Measurements from ENCODE around the gene UBE2I. TPM values are rescaled to one million over a fixed set of nuclear protein-coding genes. Genes with fewer than 3 reads are reported as not detected.

The UBE2I gene
- total and polyA plus RNA-seq, 4 donors: 35.7 to 86.7 (median 72.4) TPM

GRCh38 chr16:1319041-1319440 is 9.6 kb downstream of the UBE2I start:
- no peak for DNase-seq
- H3K4me3 ChIP-seq (ENCODE audit: low read length in 2 of 2): no peak overlapping the region
- H3K27ac ChIP-seq (ENCODE audit: low read depth in 1 of 2, low read length in 2 of 2): no peak overlapping the region
- H3K9me3 ChIP-seq (ENCODE audit: control insufficient read depth, low read length): no peaks in the 10 kb centered on the region
- H3K36me3 ChIP-seq (ENCODE audit: control insufficient read depth in 1 of 2, insufficient read depth in 2 of 2, low read length in 1 of 2): peaks cover 0 to 15% of the 10 kb centered on the region in 2 donors
- no peaks in the 10 kb centered on the region for H3K27me3 ChIP-seq (ENCODE audit: control insufficient read depth in 1 of 2, insufficient read depth in 2 of 2, low read length in 1 of 2)
- intact Hi-C loops (cut with DNase I): no loop called here
- no peak for ATAC-seq (ENCODE audit: low FRiP score)
- 92 to 93% methylated on average over 33 of the region's 33 CpGs for WGBS, 2 donors
- H3K4me1 ChIP-seq (ENCODE audit: control insufficient read depth in 1 of 2, insufficient read depth in 2 of 2, low read length in 2 of 2): no peaks in the 10 kb centered on the region

DNA sequence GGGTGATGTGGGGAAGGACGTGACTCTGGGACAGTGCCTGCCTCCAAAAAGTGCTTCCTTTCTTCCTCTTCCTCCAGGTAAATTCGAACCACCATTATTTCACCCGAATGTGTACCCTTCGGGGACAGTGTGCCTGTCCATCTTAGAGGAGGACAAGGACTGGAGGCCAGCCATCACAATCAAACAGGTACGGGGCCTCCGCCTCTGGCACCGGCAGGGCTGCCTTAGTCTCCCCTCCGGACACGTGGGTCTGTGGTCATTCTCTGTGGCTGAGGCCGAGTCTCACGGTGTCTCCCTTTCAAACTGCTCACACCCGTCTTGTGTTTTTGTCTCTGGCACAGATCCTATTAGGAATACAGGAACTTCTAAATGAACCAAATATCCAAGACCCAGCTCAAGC is 10.7 kb downstream of the UBE2I start:
- 84 to 87% methylated on average over 12 of the region's 12 CpGs for WGBS, 2 donors
- Histone ChIP-seq H3K27ac (ENCODE audit: low read depth in 1 of 2, low read length in 2 of 2) (no peak overlapping the region), H3K4me1 (ENCODE audit: control insufficient read depth in 1 of 2, insufficient read depth in 2 of 2, low read length in 2 of 2) (no peaks in the 10 kb centered on the region), H3K4me3 (ENCODE audit: low read length in 2 of 2) (no peak overlapping the region), H3K9me3 (ENCODE audit: control insufficient read depth, low read length) (no peaks in the 10 kb centered on the region), H3K36me3 (ENCODE audit: control insufficient read depth in 1 of 2, insufficient read depth in 2 of 2, low read length in 1 of 2) (peaks cover under 1 to 20% of the 10 kb centered on the region in 2 donors), H3K27me3 (ENCODE audit: control insufficient read depth in 1 of 2, insufficient read depth in 2 of 2, low read length in 1 of 2) (no peaks in the 10 kb centered on the region)
- DNase-seq (no peak), ATAC-seq (ENCODE audit: low FRiP score) (no peak)
- intact Hi-C loops (cut with DNase I): no loop called here

DNA sequence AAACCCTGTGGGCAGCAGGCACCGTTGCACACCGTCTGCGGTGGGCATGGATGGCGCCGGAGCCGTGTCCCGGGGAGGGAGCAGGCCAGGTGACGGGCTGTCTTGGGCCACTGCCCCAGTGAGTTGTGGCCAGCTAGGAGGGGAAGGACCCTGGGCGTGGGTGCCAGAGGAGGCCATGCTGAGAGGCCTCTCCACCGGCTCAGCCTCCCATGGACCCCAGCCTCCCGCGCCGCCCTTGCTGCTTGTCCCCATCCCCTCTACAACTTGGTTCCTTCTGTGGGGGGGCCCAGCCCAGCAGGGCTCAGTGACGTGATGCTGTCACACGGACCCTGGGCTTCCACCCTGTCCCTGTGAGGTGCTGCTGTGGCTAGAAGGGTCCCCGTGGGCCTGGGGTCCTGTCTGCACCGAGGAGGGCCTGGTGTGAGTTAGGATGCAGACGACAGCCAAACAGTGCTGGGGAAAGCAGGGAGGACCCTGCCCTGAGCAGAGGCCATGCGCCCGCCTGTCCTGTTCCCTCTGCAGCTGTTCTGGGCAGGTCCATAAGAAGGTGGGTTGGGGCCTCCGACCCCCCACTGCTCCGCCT is 11.3 kb downstream of the UBE2I start:
- DNase-seq (no peak), ATAC-seq (ENCODE audit: low FRiP score) (no peak)
- no peaks in the 10 kb centered on the region for H3K9me3 ChIP-seq (ENCODE audit: control insufficient read depth, low read length)
- H3K27ac ChIP-seq (ENCODE audit: low read depth in 1 of 2, low read length in 2 of 2): no peak overlapping the region
- no peak overlapping the region for H3K4me3 ChIP-seq (ENCODE audit: low read length in 2 of 2)
- peaks cover 3 to 20% of the 10 kb centered on the region in 2 donors for H3K36me3 ChIP-seq (ENCODE audit: control insufficient read depth in 1 of 2, insufficient read depth in 2 of 2, low read length in 1 of 2)
- 83 to 87% methylated on average over 14 to 22 of the region's 22 CpGs for WGBS, 2 donors
- H3K4me1 ChIP-seq (ENCODE audit: control insufficient read depth in 1 of 2, insufficient read depth in 2 of 2, low read length in 2 of 2): no peaks in the 10 kb centered on the region
- intact Hi-C loops (cut with DNase I): no loop called here
- no peaks in the 10 kb centered on the region for H3K27me3 ChIP-seq (ENCODE audit: control insufficient read depth in 1 of 2, insufficient read depth in 2 of 2, low read length in 1 of 2)

DNA sequence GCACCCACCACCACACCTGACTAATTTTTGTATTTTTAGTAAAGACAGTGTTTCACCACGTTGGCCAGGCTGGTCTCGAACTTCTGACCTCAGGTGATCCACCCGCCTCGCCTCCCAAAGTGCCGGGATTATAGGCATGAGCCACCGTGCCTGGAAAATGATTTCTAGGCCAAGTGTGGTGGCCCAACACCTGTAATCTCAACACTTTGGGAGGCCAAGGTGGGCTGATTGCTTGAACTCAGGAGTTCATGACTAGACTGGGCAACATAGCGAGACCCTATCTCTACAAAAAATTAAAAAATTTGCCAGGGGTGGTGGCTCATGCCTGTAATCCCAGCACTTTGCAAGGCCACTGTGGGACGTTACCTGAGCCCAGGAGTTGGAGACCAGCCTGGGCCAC is 13.0 kb downstream of the UBE2I start:
- no peaks in the 10 kb centered on the region for H3K4me1 ChIP-seq (ENCODE audit: control insufficient read depth in 1 of 2, insufficient read depth in 2 of 2, low read length in 2 of 2)
- no peak overlapping the region for H3K4me3 ChIP-seq (ENCODE audit: low read length in 2 of 2)
- ATAC-seq (ENCODE audit: low FRiP score) (no peak), DNase-seq (no peak)
- no peaks in the 10 kb centered on the region for H3K9me3 ChIP-seq (ENCODE audit: control insufficient read depth, low read length)
- 91 to 94% methylated on average over 8 of the region's 8 CpGs for WGBS, 2 donors
- intact Hi-C loops (cut with DNase I): no loop called here
- no peak overlapping the region for H3K27ac ChIP-seq (ENCODE audit: low read depth in 1 of 2, low read length in 2 of 2)
- peaks cover 3 to 18% of the 10 kb centered on the region in 2 donors for H3K36me3 ChIP-seq (ENCODE audit: control insufficient read depth in 1 of 2, insufficient read depth in 2 of 2, low read length in 1 of 2)
- no peaks in the 10 kb centered on the region for H3K27me3 ChIP-seq (ENCODE audit: control insufficient read depth in 1 of 2, insufficient read depth in 2 of 2, low read length in 1 of 2)

- intact Hi-C loops (cut with DNase I): no loop called here
- peaks cover 3 to 11% of the 10 kb centered on the region in 2 donors for H3K36me3 ChIP-seq (ENCODE audit: control insufficient read depth in 1 of 2, insufficient read depth in 2 of 2, low read length in 1 of 2)
- no peak for ATAC-seq (ENCODE audit: low FRiP score)
- no peak overlapping the region for H3K27ac ChIP-seq (ENCODE audit: low read depth in 1 of 2, low read length in 2 of 2)
- H3K4me1 ChIP-seq (ENCODE audit: control insufficient read depth in 1 of 2, insufficient read depth in 2 of 2, low read length in 2 of 2): no peaks in the 10 kb centered on the region
- H3K27me3 ChIP-seq (ENCODE audit: control insufficient read depth in 1 of 2, insufficient read depth in 2 of 2, low read length in 1 of 2): no peaks in the 10 kb centered on the region
- H3K9me3 ChIP-seq (ENCODE audit: control insufficient read depth, low read length): no peaks in the 10 kb centered on the region
- H3K4me3 ChIP-seq (ENCODE audit: low read length in 2 of 2): no peak overlapping the region
- no peak for DNase-seq
- 84% methylated on average over 35 of the region's 35 CpGs for WGBS, 2 donors
Observed at GRCh38 chr16:1323296-1324239, 14.1 kb downstream of the UBE2I start.

GRCh38 chr16:1324286-1324826 is 14.9 kb downstream of the UBE2I start:
- WGBS, 2 donors: 81 to 82% methylated on average over 22 of the region's 22 CpGs
- no peak overlapping the region for H3K4me3 ChIP-seq (ENCODE audit: low read length in 2 of 2)
- H3K9me3 ChIP-seq (ENCODE audit: control insufficient read depth, low read length): no peaks in the 10 kb centered on the region
- no peaks in the 10 kb centered on the region for H3K4me1 ChIP-seq (ENCODE audit: control insufficient read depth in 1 of 2, insufficient read depth in 2 of 2, low read length in 2 of 2)
- intact Hi-C loops (cut with DNase I): no loop called here
- ATAC-seq (ENCODE audit: low FRiP score): no peak
- peaks cover 3 to 8% of the 10 kb centered on the region in 2 donors for H3K36me3 ChIP-seq (ENCODE audit: control insufficient read depth in 1 of 2, insufficient read depth in 2 of 2, low read length in 1 of 2)
- no peak for DNase-seq
- H3K27ac ChIP-seq (ENCODE audit: low read depth in 1 of 2, low read length in 2 of 2): no peak overlapping the region
- no peaks in the 10 kb centered on the region for H3K27me3 ChIP-seq (ENCODE audit: control insufficient read depth in 1 of 2, insufficient read depth in 2 of 2, low read length in 1 of 2)

DNA sequence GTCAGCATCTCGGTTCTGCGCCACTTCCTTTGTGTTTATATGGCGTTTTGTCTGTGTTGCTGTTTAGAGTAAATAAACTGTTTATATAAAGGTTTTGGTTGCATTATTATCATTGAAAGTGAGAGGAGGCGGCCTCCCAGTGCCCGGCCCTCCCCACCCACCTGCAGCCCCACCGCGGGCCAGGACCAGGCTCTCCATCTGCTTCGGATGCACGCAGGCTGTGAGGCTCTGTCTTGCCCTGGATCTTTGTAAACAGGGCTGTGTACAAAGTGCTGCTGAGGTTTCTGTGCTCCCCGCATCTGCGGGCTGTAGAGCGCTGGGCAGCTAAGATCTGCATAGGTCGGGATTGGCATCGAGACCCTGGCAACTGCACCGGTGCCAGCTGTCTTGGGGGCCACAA is 15.8 kb downstream of the UBE2I start:
- intact Hi-C loops (cut with DNase I): no loop called here
- Histone ChIP-seq H3K27ac (ENCODE audit: low read depth in 1 of 2, low read length in 2 of 2) (no peak overlapping the region), H3K36me3 (ENCODE audit: control insufficient read depth in 1 of 2, insufficient read depth in 2 of 2, low read length in 1 of 2) (peaks cover 3 to 8% of the 10 kb centered on the region in 2 donors), H3K9me3 (ENCODE audit: control insufficient read depth, low read length) (no peaks in the 10 kb centered on the region), H3K27me3 (ENCODE audit: control insufficient read depth in 1 of 2, insufficient read depth in 2 of 2, low read length in 1 of 2) (no peaks in the 10 kb centered on the region), H3K4me1 (ENCODE audit: control insufficient read depth in 1 of 2, insufficient read depth in 2 of 2, low read length in 2 of 2) (no peaks in the 10 kb centered on the region), H3K4me3 (ENCODE audit: low read length in 2 of 2) (no peak overlapping the region)
- 86 to 87% methylated on average over 15 of the region's 15 CpGs for WGBS, 2 donors
- ATAC-seq (ENCODE audit: low FRiP score): no peak
- DNase-seq: no peak

- Histone ChIP-seq H3K4me3 (ENCODE audit: low read length in 2 of 2) (no peak overlapping the region), H3K9me3 (ENCODE audit: control insufficient read depth, low read length) (peaks cover 2% of the 10 kb centered on the region), H3K27me3 (ENCODE audit: control insufficient read depth in 1 of 2, insufficient read depth in 2 of 2, low read length in 1 of 2) (no peaks in the 10 kb centered on the region), H3K27ac (ENCODE audit: low read depth in 1 of 2, low read length in 2 of 2) (no peak overlapping the region), H3K4me1 (ENCODE audit: control insufficient read depth in 1 of 2, insufficient read depth in 2 of 2, low read length in 2 of 2) (no peaks in the 10 kb centered on the region), H3K36me3 (ENCODE audit: control insufficient read depth in 1 of 2, insufficient read depth in 2 of 2, low read length in 1 of 2) (peaks cover 3 to 4% of the 10 kb centered on the region in 2 donors)
- DNase-seq (no peak), ATAC-seq (ENCODE audit: low FRiP score) (no peak)
- intact Hi-C loops (cut with DNase I): no loop called here
- WGBS, 2 donors: 67 to 69% methylated on average over 20 of the region's 20 CpGs
Observed at GRCh38 chr16:1325673-1326371, 16.4 kb downstream of the UBE2I start.

Data from aorta (tissue), 5 donors.